HG03103 (cell line): Measurements from ENCODE around the gene PIK3R1.
A peak's percentile ranks its signal among the peaks of the same experiment; 100 is the strongest.
"Not testable (repeated sequence)": the region's sequence is repeated elsewhere in the genome, so short reads cannot be mapped to it uniquely, and the experiment has no call there.

Experiments
- ATAC-seq: cut with Tn5 transposase; IDR thresholded peaks from one replicate; pipeline ENCODE4 v1.9.1; 2021; ENCODE audit warnings: low read depth; ENCODE audit not compliant: unreplicated experiment

PIK3R1 gene

GRCh38 chr5:68192679-68193060 is 22.9 kb upstream of the PIK3R1 start:
- no peak for ATAC-seq

DNA sequence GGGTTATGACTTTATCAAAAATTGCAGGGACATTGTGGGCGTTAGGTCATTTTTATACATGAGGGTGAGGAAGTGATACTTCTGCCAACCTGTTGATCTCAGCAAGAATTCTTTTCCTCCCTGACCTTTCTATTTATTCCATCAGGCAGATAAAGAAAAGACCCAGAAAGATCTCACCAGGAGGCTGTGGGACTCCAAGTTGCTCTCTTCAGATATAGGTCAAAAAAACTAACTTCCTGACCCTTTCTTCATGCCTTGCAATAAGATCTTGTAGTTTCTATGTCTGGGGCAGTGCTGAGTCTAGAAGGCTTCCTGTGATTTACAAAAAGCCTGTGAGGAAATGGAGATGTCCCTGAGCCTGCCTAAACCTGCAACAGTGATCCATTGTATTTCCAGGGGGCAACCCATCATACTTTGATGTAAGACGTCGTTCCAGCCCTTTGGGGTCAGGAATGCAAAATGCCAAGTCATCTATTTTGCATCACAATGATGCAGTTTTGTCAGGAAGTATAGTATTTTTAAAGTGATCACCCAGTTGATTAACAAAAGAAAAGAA is 22.0 kb upstream of the PIK3R1 start:
- no peak for ATAC-seq

DNA sequence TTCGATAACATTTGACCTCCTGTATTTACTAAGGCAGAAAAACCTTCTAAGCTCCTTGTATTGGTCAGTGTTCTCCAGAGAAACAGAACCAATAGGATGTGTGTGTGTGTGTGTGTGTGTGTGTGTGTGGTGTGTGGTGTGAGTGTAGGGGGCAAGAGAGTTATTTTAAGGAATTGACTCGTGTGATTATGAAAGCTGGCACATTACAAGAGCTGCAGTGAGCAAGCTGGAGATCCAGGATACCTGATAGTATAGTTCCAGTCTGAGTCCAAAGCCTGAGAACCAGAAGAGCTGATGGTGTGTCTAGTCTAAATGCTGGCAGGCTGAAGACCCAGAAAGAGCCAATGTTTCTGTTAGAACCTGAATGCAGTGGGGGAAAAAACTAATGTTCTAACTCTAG is 21.2 kb upstream of the PIK3R1 start:
- no peak for ATAC-seq

DNA sequence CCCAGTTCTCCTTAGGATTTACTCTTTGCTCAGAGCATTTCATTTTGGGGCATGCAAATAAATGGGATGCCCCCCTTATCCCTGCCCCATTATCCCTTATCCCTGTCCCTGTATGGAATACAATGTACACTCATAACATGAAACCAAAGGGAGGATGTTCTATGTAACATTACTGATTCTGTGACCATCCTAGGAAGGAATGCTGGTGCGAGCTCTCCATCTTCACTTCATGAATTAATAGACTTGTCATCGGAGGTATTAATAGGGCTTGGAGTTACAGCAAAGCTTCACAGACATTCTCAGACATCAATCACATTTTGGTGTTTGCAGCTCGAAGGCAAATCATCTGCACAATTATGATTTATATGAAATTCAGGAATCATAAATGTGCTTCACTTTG is 20.4 kb upstream of the PIK3R1 start:
- ATAC-seq, result no peak

DNA sequence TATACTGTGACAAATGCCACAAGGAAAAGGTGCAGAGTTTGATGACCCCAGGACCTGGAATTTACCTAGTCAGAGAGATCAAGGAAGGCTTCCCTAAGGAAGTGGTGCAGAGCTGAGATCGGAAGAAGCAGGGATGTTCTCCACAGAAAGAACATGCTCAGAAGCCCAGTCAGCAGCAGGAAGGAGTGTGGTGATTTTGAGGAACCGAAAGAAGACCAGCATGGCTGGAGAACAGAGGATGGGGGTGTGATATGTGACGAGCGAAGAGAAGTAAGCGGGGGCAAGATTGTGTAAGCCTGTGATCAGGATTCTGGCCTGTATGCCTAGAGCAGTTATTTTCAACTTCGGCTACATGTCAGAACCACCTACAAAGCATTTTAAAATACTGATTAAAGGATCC is 18.7 kb upstream of the PIK3R1 start:
- ATAC-seq, result peak; percentile 95

DNA sequence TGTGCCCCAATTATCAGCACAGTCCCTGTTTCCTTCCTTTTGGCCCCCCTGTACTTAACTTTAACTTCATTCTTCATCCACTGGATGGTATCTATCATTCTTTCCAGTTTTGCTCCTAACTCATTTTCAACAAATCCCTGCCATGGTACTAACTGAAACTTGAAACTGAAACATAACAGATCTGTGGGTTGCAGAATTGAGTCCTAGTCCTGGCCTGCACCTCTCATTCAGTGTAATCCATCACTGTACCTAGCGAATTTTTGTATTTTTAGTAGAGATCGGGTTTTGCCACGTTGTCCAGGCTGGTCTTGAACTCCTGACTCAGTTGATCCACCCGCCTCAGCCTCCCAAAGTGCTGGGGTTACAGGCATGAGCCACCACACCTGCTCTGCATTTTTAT is 15.3 kb upstream of the PIK3R1 start:
- no peak for ATAC-seq

- ATAC-seq, result not testable (repeated sequence)
These were observed 4.9 kb upstream of the PIK3R1 start for GRCh38 chr5:68210654-68211053.

DNA sequence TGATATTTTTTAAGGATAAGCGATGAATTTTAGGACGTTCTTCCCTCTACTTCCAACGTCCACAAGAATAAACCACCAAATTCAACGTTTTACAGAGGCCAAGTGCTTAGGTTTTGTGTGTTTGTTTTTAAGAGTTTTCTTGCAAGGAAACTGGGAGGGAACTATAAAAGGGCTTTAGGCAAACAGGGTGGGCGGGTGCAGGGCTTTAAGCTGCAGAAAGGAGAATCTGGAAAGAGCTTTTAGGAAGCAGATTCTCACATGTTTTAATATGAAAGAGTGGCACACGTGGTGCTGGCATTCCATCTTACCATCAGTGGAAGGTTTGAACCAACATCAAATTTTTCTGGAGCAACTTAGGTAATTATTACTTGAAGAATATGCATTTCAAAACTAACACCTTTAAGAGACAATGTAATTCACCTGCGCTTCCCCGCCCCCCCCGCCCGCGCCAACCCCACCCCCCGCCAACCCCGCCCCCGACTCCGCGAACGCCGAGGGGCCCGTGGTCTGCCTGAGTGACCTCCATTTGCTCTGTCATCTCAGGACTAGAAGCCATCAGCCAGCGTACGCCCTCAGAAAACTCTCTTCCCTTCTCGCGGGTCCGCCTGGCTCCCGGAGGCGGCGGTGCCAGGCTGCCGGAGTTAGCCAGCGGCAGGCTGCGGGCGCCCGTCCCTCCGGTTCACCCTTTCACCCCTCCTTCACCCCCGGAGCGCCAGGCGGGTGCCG is 911 bp upstream of the PIK3R1 start:
- ATAC-seq, result peak; percentile 9

- ATAC-seq, result peak; percentile 35
These were observed 315 bp downstream of the PIK3R1 start for GRCh38 chr5:68215898-68216244.

DNA sequence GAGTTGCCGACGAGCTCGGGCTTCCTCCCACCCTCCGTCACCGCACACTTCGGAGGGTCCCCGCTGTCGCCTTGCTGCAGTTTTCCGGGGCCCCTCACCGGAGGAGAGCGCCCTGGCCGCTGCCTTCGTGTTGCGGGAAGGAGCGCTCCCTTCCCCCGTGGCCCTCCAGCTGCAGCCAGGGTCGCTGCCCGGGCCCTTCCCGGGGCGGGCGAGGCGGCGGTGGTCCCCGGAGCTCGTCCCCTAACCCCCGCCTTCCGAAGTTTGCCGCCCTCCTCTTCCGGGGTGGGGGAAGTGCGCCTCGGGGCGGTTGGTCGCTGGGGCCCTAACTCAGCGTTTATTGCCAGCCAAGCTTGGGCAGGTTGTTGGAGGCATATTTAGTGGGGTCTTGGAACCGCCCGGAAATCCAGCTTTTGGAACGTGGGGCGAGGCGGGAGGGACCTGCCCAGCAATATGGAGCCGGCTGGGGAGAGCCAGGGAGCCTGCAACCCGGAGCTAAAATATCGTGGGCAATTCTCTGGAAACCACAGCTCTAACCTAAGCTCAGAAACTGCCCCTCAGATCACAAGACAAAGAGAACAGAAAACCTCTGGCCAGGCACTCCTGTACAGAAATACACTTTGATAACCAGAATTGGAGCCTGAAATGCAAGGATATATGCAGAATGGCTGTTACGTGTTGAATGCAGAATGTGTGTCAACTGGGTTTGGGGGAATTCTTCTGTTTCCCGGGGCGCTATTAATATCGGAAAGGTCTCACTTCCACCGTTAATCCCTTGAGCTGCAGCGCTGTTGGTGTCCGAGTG is 890 bp downstream of the PIK3R1 start:
- ATAC-seq, result peak; percentile 18

- no peak for ATAC-seq
These were observed 1.4 kb downstream of the PIK3R1 start for GRCh38 chr5:68217047-68217355.

DNA sequence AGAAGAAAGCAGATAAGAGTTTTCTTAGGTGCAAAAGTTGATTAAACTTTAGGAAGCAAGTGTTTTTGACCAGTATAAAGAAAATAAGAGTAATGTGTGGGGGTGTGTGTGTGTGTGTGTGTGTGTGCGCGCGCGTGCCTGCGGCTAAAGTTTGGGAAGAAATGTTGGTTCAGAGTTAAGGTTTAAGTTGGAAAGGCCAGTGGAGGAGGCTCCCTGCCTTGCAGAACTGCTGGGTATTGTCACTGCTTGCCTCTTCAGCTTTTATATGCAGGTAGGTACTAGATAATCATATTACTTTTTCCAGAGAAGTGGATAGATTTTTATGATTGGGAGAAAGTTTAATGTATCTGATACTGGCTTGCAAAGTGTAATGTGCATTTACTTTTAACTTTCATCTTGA is 2.0 kb downstream of the PIK3R1 start:
- ATAC-seq, result no peak

DNA sequence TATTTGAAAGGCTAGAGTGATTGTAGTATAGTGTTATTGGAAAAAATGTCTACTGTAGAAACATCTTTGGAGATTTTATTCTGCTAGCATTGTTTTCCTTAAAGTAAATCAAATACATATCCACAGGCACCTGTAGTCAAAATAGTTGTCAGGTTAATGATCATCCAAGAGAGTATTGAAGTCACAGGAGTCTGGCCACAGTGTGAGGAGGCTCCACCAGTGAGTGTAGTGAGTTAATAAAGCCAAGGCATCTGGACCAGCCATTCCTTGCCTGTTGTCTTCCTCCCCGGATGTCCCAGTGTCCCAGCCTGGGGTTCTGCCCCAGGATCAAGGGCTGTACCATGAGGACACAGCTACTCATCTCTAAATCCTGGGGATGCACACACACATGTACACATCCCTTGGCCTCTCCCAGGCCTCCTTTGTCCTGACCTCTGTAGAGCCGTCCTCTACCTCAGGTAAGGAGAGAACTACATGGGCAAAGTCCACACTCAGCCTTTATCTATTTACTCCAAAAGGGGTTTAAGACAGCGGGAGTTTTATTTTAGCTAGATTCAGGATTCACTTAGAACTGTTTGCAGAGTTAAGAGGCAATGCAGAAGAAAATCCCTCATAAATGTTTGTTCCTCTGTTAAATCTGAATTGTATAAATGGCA is 3.7 kb downstream of the PIK3R1 start:
- no peak for ATAC-seq

- no peak for ATAC-seq
These were observed 4.7 kb downstream of the PIK3R1 start for GRCh38 chr5:68220260-68220659.

GRCh38 chr5:68220914-68221313 is 5.4 kb downstream of the PIK3R1 start:
- no peak for ATAC-seq

GRCh38 chr5:68221488-68221887 is 5.9 kb downstream of the PIK3R1 start:
- ATAC-seq, result no peak

DNA sequence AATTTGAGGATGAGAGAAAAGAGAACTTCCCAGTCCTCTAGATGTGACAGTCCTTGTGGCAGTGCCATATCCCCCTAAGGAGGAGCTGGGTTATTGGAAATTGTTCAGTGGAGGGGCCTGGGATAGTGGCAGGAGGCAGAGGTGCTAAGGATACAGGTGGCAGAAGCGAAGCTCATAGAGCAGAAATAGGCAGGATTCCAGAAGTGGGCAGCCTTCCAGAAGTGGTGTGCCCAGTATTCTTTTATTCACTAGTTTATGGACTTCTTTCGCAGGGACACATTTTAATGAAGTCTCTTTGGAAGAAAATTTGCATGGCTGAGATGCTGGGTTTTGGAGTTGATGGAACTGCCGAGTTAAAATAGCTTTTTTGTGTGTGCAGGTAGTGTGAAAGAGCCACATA is 6.8 kb downstream of the PIK3R1 start:
- no peak for ATAC-seq

GRCh38 chr5:68222824-68223354 is 7.3 kb downstream of the PIK3R1 start:
- no peak for ATAC-seq

DNA sequence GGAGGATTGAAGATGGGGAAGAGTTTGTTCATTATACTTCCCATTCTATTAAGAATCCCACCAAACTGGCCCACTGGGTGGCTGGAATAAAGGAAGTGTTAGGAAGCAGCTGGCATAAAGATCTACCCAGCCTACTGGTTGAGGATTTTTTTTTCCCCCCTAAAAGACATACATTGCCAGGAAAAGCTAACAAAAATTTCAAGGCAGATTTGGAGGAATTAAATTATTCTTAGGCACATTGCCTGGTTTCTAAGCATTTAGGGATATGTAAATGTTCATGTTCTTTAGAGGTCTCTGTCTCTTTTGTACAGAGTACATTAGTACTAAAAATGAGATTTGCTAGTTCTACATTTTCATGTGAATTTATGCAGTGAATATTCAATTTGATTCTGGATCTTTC is 8.3 kb downstream of the PIK3R1 start:
- no peak for ATAC-seq

GRCh38 chr5:68224509-68225187 is 9.1 kb downstream of the PIK3R1 start:
- ATAC-seq, result no peak
